Nucleus accumbens (tissue), 56 donors: ENCODE measurements around the gene DNAH8.

Source experiments
- DNase-seq, 56 donors: peaks; one replicate each; lab custom pipeline; 2025; lab: John Stamatoyannopoulos, UW

Gene DNAH8

GRCh38 chr6:38937839-38938613, 222.9 kb downstream of the DNAH8 start:
- DNase-seq: no peak

GRCh38 chr6:38938741-38939140, 223.6 kb downstream of the DNAH8 start:
- DNase-seq: no peak

GRCh38 chr6:38942442-38942841, 227.3 kb downstream of the DNAH8 start:
- no peak for DNase-seq

GRCh38 chr6:38942965-38943364, 227.9 kb downstream of the DNAH8 start:
- DNase-seq: no peak

- DNase-seq: no peak
These were observed 228.9 kb downstream of the DNAH8 start for GRCh38 chr6:38943964-38944363.

DNA sequence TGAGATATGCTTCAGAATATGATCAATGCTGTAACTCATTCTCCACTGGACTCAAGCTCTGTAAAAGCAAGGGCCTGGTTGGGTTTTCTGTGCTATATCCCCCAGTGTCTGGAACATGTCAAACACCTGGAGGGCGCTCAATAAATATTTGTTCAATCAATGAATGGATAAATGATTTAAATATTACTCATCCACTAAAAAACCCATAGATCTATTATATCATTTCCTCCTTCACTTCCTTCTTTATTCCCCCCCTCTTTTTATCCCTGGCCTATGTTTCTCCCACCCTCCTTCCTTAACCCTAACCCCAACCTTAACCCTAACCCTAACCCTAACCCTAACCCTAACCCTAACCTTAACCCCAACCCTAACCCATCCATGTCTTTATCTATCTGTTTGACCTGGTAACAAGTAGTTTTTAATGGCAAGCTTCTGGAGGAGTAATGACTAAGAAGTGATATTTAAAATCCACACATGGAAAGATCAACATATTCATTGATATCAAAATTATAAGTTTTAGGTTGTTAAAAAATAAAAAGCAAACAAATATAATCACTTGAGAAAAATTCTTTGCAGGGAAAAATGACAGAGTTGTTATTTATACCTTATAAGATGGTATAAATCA, 229.7 kb downstream of the DNAH8 start:
- DNase-seq: no peak

DNA sequence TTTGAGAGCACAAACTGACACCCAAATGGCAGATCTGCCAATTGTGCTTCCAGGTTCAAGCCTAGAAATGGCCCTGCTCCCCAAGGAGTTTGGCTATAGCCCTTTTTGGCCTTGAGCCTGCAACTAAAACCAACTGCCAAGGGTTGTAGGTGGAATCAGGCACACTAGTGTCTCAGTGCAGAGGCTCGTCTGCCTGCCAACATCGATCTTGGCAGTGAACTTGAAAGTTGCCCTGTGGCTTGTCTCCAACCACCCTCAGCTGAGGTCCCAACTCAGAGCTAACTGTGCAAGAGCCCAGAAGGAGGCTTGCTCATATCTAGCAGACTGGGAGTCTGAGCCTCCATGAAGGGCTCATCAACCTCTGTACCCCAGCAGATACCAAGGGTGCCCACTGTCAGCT, 240.8 kb downstream of the DNAH8 start:
- peak in 9 of 56 donors; percentile 1 to 31 (median 5) for DNase-seq

- no peak for DNase-seq
These were observed 242.3 kb downstream of the DNAH8 start for GRCh38 chr6:38957426-38957825.

- no peak for DNase-seq
These were observed 244.0 kb downstream of the DNAH8 start for GRCh38 chr6:38959138-38959537.

GRCh38 chr6:38968702-38969149, 253.6 kb downstream of the DNAH8 start:
- no peak for DNase-seq

- DNase-seq: peak in 7 of 56 donors; percentile 1 to 13 (median 5)
These were observed 258.3 kb downstream of the DNAH8 start for GRCh38 chr6:38973178-38974057.

DNA sequence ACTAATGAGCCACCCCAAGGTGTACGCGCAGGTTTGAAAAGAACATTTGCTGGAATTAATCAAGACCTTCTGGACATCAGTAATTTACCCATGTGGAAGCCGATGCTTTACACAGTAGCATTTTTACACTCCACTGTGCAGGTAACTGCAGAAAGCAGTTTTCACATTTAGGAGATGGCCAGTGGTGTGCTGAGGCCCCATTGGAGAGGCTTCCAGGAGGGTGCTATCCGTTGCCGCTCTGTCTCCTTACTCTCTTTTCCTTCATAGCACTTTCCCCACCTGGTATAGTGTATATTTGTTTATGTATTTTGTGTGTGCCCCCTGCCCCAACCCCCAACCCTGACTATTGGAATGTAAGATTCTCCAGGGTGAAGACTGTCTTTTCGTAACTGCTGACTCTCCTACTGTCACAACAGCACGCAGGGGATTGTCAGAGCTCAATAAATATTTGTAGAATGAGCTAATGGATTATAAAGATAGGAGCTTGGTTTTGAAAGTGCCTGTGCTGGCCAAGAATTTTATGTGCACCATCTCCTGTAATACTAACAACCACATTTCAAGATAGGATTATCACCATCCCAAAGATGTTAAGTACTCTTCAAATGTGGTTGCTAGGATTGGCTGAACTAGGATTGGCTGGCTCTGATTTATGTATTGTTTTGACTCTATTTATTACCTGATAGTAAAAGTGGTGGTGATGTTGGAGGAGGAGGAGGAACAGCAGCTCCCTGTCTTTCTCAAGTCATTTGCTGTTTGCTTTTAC, 259.5 kb downstream of the DNAH8 start:
- DNase-seq: no peak

DNA sequence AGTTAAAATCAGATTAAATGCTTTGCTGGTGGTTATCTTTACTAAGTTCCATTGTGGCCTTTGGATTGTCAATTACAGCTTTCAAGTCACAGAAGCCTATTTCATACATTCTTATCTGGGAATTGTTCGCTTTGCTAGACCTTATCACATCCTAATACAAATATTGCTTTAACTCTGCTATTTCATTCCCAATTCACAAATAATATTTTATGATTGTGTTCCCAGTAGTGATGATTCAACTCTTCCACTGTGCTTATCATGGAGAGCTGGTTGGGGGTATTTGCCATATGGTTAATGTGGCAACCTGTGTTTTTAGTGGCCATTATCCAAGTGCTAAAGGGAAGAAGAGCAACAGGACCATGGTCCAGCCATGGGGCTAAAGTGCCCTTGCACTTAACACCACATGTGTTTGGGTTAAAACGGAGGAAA, 260.5 kb downstream of the DNAH8 start:
- DNase-seq: no peak

DNA sequence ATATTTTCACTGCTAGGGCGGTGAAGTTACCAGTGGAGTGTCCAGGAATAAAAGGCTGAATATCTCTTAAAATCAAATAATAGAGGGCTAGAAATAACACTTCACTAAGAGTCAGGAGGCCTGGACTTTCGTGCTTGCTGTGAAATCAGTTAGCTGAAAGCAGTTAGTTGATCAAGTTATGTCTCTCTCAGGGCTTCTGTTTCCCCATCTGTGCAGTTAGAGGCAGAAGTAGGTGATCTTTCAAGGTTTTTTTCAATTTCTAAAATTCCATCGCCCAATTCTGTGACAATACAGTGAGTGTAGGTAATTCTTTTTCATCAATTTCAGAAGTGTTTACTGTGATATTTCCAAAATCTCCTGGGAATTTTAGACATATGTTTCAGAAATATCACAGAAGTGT, 260.9 kb downstream of the DNAH8 start:
- DNase-seq: no peak

- DNase-seq: no peak
These were observed 261.8 kb downstream of the DNAH8 start for GRCh38 chr6:38976801-38977500.

DNA sequence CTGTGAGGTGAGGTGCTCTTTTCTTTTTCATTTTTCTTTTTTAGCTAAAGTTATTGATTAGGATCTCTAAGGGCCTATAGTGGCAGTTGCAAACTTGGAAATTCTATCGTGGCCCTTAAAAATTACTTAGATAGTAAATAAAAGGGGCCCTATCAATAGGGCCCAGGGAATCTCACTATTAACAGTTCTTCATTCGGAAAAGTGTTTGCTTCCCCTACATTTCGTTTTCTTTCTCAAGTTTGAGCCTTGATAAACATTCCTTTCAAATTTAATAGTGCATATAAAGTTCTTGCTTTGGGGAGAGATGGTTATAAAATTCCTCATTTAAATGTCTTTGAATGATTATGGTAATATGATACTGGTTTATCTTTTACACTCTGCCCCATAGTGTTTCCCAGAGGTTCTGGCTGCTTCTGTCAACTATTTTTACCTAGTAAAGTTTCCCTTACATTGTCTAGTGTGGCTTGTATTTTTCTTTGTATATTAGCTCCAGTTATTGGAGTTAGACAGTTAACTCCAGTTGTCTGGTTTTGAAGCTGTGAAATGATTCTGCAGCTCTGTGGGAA, 263.1 kb downstream of the DNAH8 start:
- no peak for DNase-seq

- no peak for DNase-seq
These were observed 267.4 kb downstream of the DNAH8 start for GRCh38 chr6:38982470-38982869.

DNA sequence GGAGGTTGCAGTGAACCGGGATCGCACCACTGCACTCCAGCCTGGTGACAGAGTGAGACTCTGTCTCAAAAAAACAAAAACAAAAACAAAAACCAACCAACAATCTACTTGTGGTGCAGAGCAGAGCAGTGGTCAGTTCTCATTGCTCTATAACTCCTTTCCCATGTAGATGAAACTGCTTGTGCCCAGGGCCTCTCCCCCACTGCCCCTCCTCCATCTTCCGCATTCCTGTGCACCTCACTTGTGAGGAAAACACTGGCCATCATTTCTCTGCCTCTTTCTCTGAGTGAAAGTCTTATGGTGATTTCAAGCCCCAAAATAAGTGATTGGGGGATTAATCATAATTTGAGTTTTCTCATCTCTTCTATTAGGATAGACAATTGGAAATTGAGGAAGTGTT, 269.6 kb downstream of the DNAH8 start:
- DNase-seq: no peak

DNA sequence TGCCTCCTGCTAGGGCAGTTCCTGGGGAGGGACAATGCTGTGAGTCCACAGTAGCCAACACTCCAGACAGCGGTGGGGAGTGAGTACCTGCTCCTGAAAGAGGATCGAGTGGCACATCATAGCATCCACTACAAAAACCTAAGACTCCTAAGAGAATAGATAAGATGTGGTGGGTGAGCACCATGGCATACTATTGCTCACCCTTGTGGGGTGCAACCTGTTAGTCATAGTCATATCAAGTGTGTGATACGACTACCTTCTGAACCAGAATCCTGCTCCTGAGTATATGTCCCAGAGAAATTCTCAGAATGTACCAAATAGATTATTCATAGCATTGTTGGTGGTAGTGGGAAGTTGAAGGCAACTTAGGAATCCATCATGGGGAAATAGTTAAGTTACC, 270.7 kb downstream of the DNAH8 start:
- DNase-seq: no peak
